Suprapubic skin (tissue), 4 donors: ENCODE data around the gene IFRD2.
A peak's percentile ranks its signal among the peaks of the same experiment; 100 is the strongest.

Experiments used
- CTCF ChIP-seq, 2 donors: fragments of 200-600 bp in 1 of 2; fragments of 450-650 bp in 1 of 2; sonication (generic) in 1 of 2; IDR thresholded peaks; one replicate each; pipeline ENCODE4 v1.5.1; 2016 to 2019; ENCODE audit warnings: antibody characterized with exemption in 2 of 2, mild to moderate bottlenecking in 1 of 2, moderate library complexity in 1 of 2
- EP300 ChIP-seq: sonication (generic); formaldehyde crosslinking; IDR thresholded peaks from one replicate; pipeline ENCODE4 v1.6.1; 2017; ENCODE audit warnings: antibody characterized with exemption
- POLR2A ChIP-seq, 2 donors: fragments of 450-650 bp; IDR thresholded peaks; one replicate each; pipeline ENCODE4 v1.6.1; 2017; ENCODE audit warnings: antibody characterized with exemption in 2 of 2, mild to moderate bottlenecking in 2 of 2, moderate library complexity in 2 of 2
- POLR2AphosphoS5 ChIP-seq, 3 donors: sonication (generic); formaldehyde crosslinking; IDR thresholded peaks; one replicate each; pipeline ENCODE4 v1.6.1; 2017; ENCODE audit warnings: antibody characterized with exemption in 3 of 3

GRCh38 chr3:50260027-50260941 is 31.9 kb downstream of the IFRD2 start:
- TF ChIP-seq CTCF (IDR thresholded peaks at IDR 0.05) (peak; percentile 96 to 100), POLR2AphosphoS5 (IDR thresholded peaks at IDR 0.05) (peak in 1 of 3 donors; percentile 59), EP300 (no peak), POLR2A (IDR thresholded peaks at IDR 0.05) (peak; percentile 1 to 39)
